Prostate gland (tissue), 2 donors: ENCODE data around the gene STK35. TPM values are rescaled to one million over a fixed set of nuclear protein-coding genes. Genes with fewer than 3 reads are reported as not detected.

Source experiments
- DNase-seq: peaks from one replicate; pipeline ENCODE4 v3.0.0-alpha.2; 2019; ENCODE audit warnings: low spot score
- H3K27ac ChIP-seq, 2 donors: fragments of 200-600 bp; sonication (generic); 2 replicates each; pipeline ENCODE4 v1.5.1; 2017 to 2019
- H3K27me3 ChIP-seq: fragments of 200-600 bp; sonication (generic); replicated peaks from 2 replicates; pipeline ENCODE4 v1.5.1; 2019; ENCODE audit not compliant: insufficient read depth
- H3K36me3 ChIP-seq, 2 donors: fragments of 200-600 bp; sonication (generic); 1 replicate in 1 of 2; 2 replicates in 1 of 2; pipeline versions ENCODE4 v1.5.1 to v1.8.1; 2017 to 2019
- H3K4me1 ChIP-seq: fragments of 200-600 bp; sonication (generic); replicated peaks from 2 replicates; pipeline ENCODE4 v1.5.1; 2019
- H3K4me3 ChIP-seq, 2 donors: fragments of 200-600 bp; sonication (generic); 2 replicates each; pipeline ENCODE4 v1.5.1; 2017 to 2019
- H3K9me3 ChIP-seq: fragments of 200-600 bp; sonication (generic); 2 replicates; pipeline ENCODE4 v1.5.1; 2017
- POLR2A ChIP-seq: fragments of 450-650 bp; IDR thresholded peaks from one replicate; pipeline ENCODE4 v1.6.1; 2016; ENCODE audit warnings: antibody characterized with exemption, mild to moderate bottlenecking
- POLR2AphosphoS5 ChIP-seq: sonication (generic); formaldehyde crosslinking; IDR thresholded peaks from one replicate; pipeline ENCODE4 v1.6.1; 2017; ENCODE audit warnings: antibody characterized with exemption
- WGBS: methylation state at CpG from one replicate; pipeline ENCODE4 v1.1.5; 2018; 5-methylcytosine and 5-hydroxymethylcytosine counted together
- intact Hi-C: fragments of 100-400 bp; cut with DNase I; formaldehyde crosslinking; loops from one replicate; pipeline ENCODE4 v1.14.2; 2022
- total RNA-seq, 2 donors: library from RNA; depleted of rRNA; stranded (reverse); fragments of >200 nt; gene quantifications; one replicate each; pipeline ENCODE4 v1.1.0, GENCODE V29; 2016
- TF ChIP-seq, protein P1 (sequence below), 4 experiments: fragments of 200-600 bp in 2 of 4; fragments of 450-650 bp in 2 of 4; sonication (generic) in 2 of 4; IDR thresholded peaks; 1 replicate in 3 of 4; 2 replicates in 1 of 4; pipeline ENCODE4 v1.5.1; 2016 to 2019; ENCODE audit warnings: antibody characterized with exemption in 4 of 4, mild to moderate bottlenecking in 2 of 4, moderate library complexity in 2 of 4

Gene STK35
- total RNA-seq, 2 donors from 2014 or later: 24.2 to 40.7 TPM

DNA sequence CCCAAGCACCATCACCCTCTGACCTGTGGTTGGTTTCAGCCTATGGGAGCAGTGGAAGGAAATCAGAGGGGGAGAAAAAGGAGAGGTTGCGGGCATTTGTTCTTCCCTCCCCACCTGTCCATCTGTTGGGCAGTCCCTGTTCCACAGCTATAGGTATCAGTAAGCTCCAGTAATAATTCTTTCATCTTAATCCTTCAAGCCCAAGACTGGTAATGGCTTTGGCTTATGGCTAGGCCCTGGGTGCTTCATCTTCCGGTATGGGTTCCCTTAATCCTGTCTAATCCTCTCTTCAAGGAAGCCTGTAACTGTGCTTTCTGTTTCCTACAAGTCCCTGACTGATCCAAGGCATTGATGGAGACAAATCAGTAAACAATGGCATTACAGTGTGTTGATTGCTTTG lies 42.2 kb upstream of the STK35 start:
- WGBS: 78% methylated on average over 2 of the region's 2 CpGs
- DNase-seq: no peak
- Histone ChIP-seq H3K4me1 (no peaks in the 10 kb centered on the region), H3K4me3 (no peak overlapping the region), H3K27me3 (no peaks in the 10 kb centered on the region), H3K36me3 (no peaks in the 10 kb centered on the region), H3K9me3 (no peaks in the 10 kb centered on the region), H3K27ac (no peak overlapping the region)
- TF ChIP-seq, protein P1, sequence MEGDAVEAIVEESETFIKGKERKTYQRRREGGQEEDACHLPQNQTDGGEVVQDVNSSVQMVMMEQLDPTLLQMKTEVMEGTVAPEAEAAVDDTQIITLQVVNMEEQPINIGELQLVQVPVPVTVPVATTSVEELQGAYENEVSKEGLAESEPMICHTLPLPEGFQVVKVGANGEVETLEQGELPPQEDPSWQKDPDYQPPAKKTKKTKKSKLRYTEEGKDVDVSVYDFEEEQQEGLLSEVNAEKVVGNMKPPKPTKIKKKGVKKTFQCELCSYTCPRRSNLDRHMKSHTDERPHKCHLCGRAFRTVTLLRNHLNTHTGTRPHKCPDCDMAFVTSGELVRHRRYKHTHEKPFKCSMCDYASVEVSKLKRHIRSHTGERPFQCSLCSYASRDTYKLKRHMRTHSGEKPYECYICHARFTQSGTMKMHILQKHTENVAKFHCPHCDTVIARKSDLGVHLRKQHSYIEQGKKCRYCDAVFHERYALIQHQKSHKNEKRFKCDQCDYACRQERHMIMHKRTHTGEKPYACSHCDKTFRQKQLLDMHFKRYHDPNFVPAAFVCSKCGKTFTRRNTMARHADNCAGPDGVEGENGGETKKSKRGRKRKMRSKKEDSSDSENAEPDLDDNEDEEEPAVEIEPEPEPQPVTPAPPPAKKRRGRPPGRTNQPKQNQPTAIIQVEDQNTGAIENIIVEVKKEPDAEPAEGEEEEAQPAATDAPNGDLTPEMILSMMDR (IDR thresholded peaks at IDR 0.05): no peak
- TF ChIP-seq POLR2AphosphoS5: no peak
- no peak for TF ChIP-seq POLR2A
- intact Hi-C loops: no loop called here

DNA sequence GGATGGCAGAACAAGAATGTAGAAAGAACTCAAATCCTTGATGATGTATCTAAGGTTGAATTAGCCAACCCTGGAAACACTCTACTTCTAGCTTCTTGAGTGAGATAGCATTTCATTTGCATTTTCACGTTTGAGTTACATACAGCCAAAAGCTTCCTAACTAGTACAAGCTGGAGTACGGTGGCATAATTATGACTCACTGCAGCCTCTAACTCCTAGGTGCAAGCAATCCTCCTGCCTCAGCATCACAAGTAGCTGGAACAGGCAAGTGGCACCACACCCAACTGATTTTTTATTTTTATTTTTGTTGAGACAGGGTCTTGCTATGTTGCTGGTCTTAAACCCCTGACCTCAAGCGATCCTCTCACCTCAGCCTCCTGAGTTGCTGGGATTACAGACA lies 36.5 kb upstream of the STK35 start:
- no peak for TF ChIP-seq POLR2AphosphoS5
- H3K36me3 ChIP-seq: no peaks in the 10 kb centered on the region
- H3K9me3 ChIP-seq: no peaks in the 10 kb centered on the region
- no peak overlapping the region for H3K4me3 ChIP-seq
- 61% methylated on average over 3 of the region's 3 CpGs for WGBS
- no peaks in the 10 kb centered on the region for H3K27me3 ChIP-seq
- no peak overlapping the region for H3K27ac ChIP-seq
- H3K4me1 ChIP-seq: no peaks in the 10 kb centered on the region
- DNase-seq: no peak
- intact Hi-C loops: no loop called here

DNA sequence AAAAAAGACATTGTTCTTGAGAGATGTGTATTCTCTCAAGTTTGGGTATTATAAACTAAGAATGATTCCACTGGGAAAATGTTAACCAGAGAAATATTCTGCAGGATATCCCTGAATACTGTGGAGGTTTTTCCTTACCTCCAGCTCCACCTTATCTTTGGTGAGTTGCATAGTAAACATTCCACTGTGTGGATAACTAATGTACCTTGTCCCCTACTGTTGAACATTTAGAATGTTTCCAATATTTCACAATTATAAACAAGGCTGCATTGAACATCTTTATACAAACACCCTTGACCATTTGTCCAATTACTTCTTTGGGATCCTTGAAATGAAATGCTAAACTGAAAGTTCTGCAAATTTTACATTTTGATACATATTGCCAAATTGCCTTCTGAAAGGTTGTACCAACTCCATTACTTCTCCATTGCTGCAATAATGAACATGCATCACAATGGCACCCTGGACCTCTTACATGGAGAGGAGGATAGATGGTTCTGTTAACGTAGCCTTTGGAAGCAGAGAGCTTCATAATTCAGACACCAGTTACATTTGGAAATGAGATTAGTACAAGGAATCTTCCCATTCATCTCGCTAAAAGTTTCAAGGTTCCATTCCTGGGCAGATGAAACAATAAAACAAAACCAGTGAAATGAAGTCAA lies 35.0 kb upstream of the STK35 start:
- Histone ChIP-seq H3K4me1 (no peaks in the 10 kb centered on the region), H3K36me3 (no peaks in the 10 kb centered on the region), H3K27ac (no peak overlapping the region), H3K27me3 (no peaks in the 10 kb centered on the region), H3K4me3 (no peak overlapping the region), H3K9me3 (no peaks in the 10 kb centered on the region)
- TF ChIP-seq POLR2AphosphoS5: no peak
- TF ChIP-seq, protein P1 (IDR thresholded peaks at IDR 0.05): no peak
- TF ChIP-seq POLR2A: no peak
- WGBS: 87% methylated on average over 2 of the region's 2 CpGs
- no peak for DNase-seq
- intact Hi-C loops: no loop called here

DNA sequence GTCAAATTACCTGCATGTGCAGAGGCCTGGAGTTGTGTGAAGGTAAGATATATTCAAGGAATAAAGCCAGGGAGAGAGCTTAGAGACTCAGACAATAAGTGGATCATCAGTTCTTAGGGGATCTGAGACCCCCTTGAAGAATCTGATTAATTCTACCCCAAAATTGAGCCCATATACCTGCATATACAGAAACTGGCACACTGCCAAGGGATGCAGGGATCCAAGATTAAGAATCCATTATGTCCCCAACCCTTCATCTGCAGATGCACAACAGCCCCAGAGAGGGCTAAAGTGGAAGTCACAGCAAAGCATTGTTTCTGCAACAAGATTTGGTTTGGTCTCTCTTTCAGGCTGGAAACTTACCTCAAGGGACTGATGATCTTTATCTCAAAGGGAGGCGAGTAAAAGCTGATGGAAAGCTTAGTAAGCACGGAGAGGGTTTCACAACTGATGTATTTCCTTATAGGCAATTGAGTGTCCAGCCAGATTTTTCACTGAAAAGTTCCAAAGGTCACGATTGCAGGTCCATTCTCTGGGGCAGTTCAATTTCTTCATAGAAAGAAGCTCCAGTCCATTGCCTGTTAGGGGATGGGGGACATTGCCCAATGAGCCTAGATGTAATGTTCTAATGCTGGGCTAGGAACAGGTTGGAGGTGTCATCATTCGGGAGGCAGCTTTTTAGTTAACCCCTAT lies 20.9 kb upstream of the STK35 start:
- no peaks in the 10 kb centered on the region for H3K36me3 ChIP-seq
- TF ChIP-seq POLR2AphosphoS5 (no peak), POLR2A (no peak)
- TF ChIP-seq, protein P1 (IDR thresholded peaks at IDR 0.05): no peak
- H3K4me3 ChIP-seq: no peak overlapping the region
- H3K27me3 ChIP-seq: peaks cover 2% of the 10 kb centered on the region
- H3K4me1 ChIP-seq: no peaks in the 10 kb centered on the region
- no peaks in the 10 kb centered on the region for H3K9me3 ChIP-seq
- intact Hi-C loops: no loop called here
- WGBS: 70% methylated on average over 4 of the region's 4 CpGs
- no peak overlapping the region for H3K27ac ChIP-seq
- no peak for DNase-seq

DNA sequence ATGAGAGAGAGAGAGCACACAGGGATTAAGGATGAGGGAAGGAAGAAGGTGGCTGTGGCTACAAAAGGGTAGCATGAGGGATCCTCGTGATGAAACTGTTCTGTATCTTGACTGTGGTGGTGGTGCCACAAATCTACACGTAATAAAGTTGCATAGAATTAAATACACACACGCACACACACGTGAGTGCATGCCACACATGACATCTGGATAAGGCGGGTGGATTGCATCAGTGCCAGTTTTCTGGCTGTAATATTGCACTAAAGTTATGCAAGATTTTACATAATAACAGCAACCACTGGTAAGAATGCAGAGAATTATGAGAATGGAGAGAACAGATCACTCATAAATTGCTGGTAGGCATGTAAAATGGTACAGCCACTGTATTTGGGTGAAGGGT lies 16.9 kb upstream of the STK35 start:
- Histone ChIP-seq H3K27ac (no peak overlapping the region), H3K36me3 (no peaks in the 10 kb centered on the region), H3K4me3 (no peak overlapping the region), H3K4me1 (no peaks in the 10 kb centered on the region), H3K9me3 (no peaks in the 10 kb centered on the region), H3K27me3 (peaks cover under 1% of the 10 kb centered on the region)
- intact Hi-C loops: no loop called here
- TF ChIP-seq POLR2AphosphoS5 (no peak), POLR2A (no peak)
- TF ChIP-seq, protein P1 (IDR thresholded peaks at IDR 0.05): no peak
- 72% methylated on average over 5 of the region's 5 CpGs for WGBS
- no peak for DNase-seq
